Heart right ventricle (tissue), 16 donors: ENCODE results near the gene DOK1. TPM values are rescaled to one million over a fixed set of nuclear protein-coding genes. Genes with fewer than 3 reads are reported as not detected.
A peak's percentile ranks its signal among the peaks of the same experiment; 100 is the strongest.

ENCODE experiments used
- ATAC-seq, 8 donors: fragments of 200-7000 bp; cut with Tn5 transposase; one replicate each; pipeline ENCODE4 v1.9.1; 2020; ENCODE audit warnings: mild to moderate bottlenecking in 8 of 8, moderate library complexity in 8 of 8, moderate number of reproducible peaks in 1 of 8
- DNase-seq, 2 donors: peaks; one replicate each; pipeline ENCODE4 v3.0.0-alpha.2; 2020
- H3K27ac ChIP-seq, 10 donors: fragments of 200-600 bp; sonication (generic) in 2 of 10; one replicate each; pipeline versions ENCODE4 v1.5.0 to v1.8.0; 2020 to 2022; ENCODE audit warnings: mild to moderate bottlenecking in 3 of 10
- H3K27me3 ChIP-seq, 7 donors: fragments of 200-600 bp; one replicate each; pipeline ENCODE4 v1.8.0; 2021 to 2022; ENCODE audit warnings: mild to moderate bottlenecking in 2 of 7
- H3K36me3 ChIP-seq, 9 donors: fragments of 200-600 bp; sonication (generic) in 1 of 9; one replicate each; pipeline versions ENCODE4 v1.5.0 to v1.8.0; 2020 to 2022; ENCODE audit warnings: mild to moderate bottlenecking in 2 of 9
- H3K4me1 ChIP-seq, 9 donors: fragments of 200-600 bp; sonication (generic) in 1 of 9; one replicate each; pipeline versions ENCODE4 v1.5.0 to v1.8.0; 2020 to 2022; ENCODE audit warnings: mild to moderate bottlenecking in 4 of 9
- H3K4me3 ChIP-seq, 10 donors: fragments of 200-600 bp; sonication (generic) in 2 of 10; one replicate each; pipeline versions ENCODE4 v1.5.0 to v1.8.0; 2020 to 2022; ENCODE audit warnings: mild to moderate bottlenecking in 7 of 10, moderate library complexity in 2 of 10
- H3K9me3 ChIP-seq, 11 donors: fragments of 200-600 bp in 10 of 11; sonication (generic) in 2 of 11; one replicate each; pipeline versions ENCODE4 v1.5.0 to v1.8.0; 2013 to 2022; ENCODE audit warnings: mild to moderate bottlenecking in 2 of 11, control low read depth in 1 of 11, moderate library complexity in 1 of 11
- CTCF ChIP-seq, 9 donors: fragments of 200-600 bp; sonication (generic) in 2 of 9; IDR thresholded peaks; one replicate each; pipeline versions ENCODE4 v1.5.0 to v1.8.0; 2021 to 2022; ENCODE audit warnings: antibody characterized with exemption in 9 of 9, mild to moderate bottlenecking in 5 of 9, moderate library complexity in 1 of 9
- WGBS, 2 donors: extraction: QIAGEN DNeasy Blood & Tissue Kit; methylation state at CpG; one replicate each; pipeline ENCODE4 v1.1.7; 2013; ENCODE audit warnings: inconsistent platforms in 1 of 2; 5-methylcytosine and 5-hydroxymethylcytosine counted together
- intact Hi-C, 10 donors: fragments of 100-400 bp; cut with DNase I; formaldehyde crosslinking; loops; one replicate each; pipeline versions ENCODE4 v1.11.1 to v1.14.2; 2022
- long read RNA-seq, 3 donors: library from polyadenylated mRNA; unstranded; transcript quantifications; one replicate each; pipeline ENCODE4 v2.0.0, GENCODE V29; 2020 to 2021
- polyA plus RNA-seq, 2 donors: library from polyadenylated mRNA; stranded (reverse); fragments of 200-250 nt; gene quantifications; one replicate each; pipeline ENCODE4 v1.2.3, GENCODE V29; 2013
- total RNA-seq, 10 donors: library from RNA; stranded (reverse); fragmentation: NEBNext Ultra II Directional in 3 of 10; extraction: Animal tissue kit (Norgen Biotek cat#: 25700) in 3 of 10; gene quantifications; one replicate each; pipeline versions ENCODE4 v1.2.1 to v1.2.4, GENCODE V29; 2021 to 2023
- donor health status: Arrhythmogenic right ventricular cardiomyopathy.
- donor health status: ischemic (EF 13 %, LVEDD 7.1; RV severe dilation, severe dysfunction).
- donor health status: healthy with polysubstance abuse.
- donor health status: DM: no; HTN: yes; CAD: no.
- donor health status: DM: no; HTN: no; CAD: no.
- donor health status: ischemic (EF 25% LVEDD 6.9; RV normal size, moderate dysfunction).
- donor health status: ischemic (EF 25% LVEDD 5.7; RV mildly dilated, moderate dysfunction).
- donor health status: healthy.
- donor health status: DM: yes; HTN: yes; CAD: no.
- donor health status: Ischemic cardiomyopathy.
- donor health status: ischemic (EF 35%, LVEDD 5.7; RV mildly dilated, moderate dysfunction).
- donor health status: nonischemic (EF 11% LVEDD 7.7; RV severe dilation, severe dysfunction).
- donor health status: DM: yes; HTN: yes; CAD: no.
- donor health status: PGD.
- donor health status: ischemic (EF 29% LVEDD 5.4; RV normal size, mild dysfunction).
- donor health status: nonischemic (EF 23%, LVEDD 6.1; RV moderate dilation, normal function).

Gene DOK1
- total RNA-seq (1 to 10 TPM; 1.9 to 7.7 (median 3.5) TPM), polyA plus RNA-seq (1 to 10 TPM; 3.1 to 5.9 TPM)
- long read RNA-seq, donor 1, partial matches to known transcripts, result 4 of 9 reads
- long read RNA-seq, donor 1, other reads (novel, unspliced or antisense), result 0 of 9 reads
- long read RNA-seq, donor 2, transcript DOK1-201 (5 exons, 2,555 nt), result major isoform, 6 of 9 reads
- long read RNA-seq, donor 2, partial matches to known transcripts, result 1 of 9 reads
- long read RNA-seq, donor 2, other reads (novel, unspliced or antisense), result 1 of 9 reads
- long read RNA-seq, donor 3, partial matches to known transcripts, result 1 of 7 reads
- long read RNA-seq, donor 3, other reads (novel, unspliced or antisense), result 2 of 7 reads

GRCh38 chr2:74553892-74554819, at the start of gene DOK1, which contains the start of gene LOXL3:
DOK1 (plus strand) TSS chr2:74554720; CDS start chr2:74554755, 35 bp downstream.
LOXL3 (minus strand) TSS chr2:74553942; CDS start chr2:74552634, 1,308 bp downstream.
- DNase-seq (peak; percentile 89 to 91), ATAC-seq (peak; percentile 85 to 93 (median 90))
- 1% methylated on average over 70 to 73 of the region's 73 CpGs for WGBS, 2 donors
- H3K4me3 ChIP-seq, result peak within 1 kb of the TSS; percentile 40 to 83 (median 76)
- H3K9me3 ChIP-seq, result no peaks in the 10 kb centered on the region
- TF ChIP-seq CTCF (IDR thresholded peaks at IDR 0.05), result no peak
- peaks cover 0 to 11% (median 0%) of the 10 kb centered on the region in 7 donors for H3K27me3 ChIP-seq
- peaks cover 11 to 44% (median 21%) of the 10 kb centered on the region in 9 donors for H3K4me1 ChIP-seq
- H3K36me3 ChIP-seq, result peaks cover 0 to 11% (median 0%) of the 10 kb centered on the region in 9 donors
- peak within 1 kb of the TSS; percentile 80 to 93 (median 90) for H3K27ac ChIP-seq
- intact Hi-C loops, result loop anchor here in 2 of 10 donors (2.0 kb wide), 2 partner anchors 23 to 25 kb away; partner anchors contain the start of genes AUP1 (in 1 of the 2) and HTRA2 (in 1 of the 2)

GRCh38 chr2:74505448-74506246, 48.9 kb upstream of the DOK1 start:
- Histone ChIP-seq H3K9me3 (no peaks in the 10 kb centered on the region), H3K27ac (peak overlapping the region in 1 of 10 donors; percentile 97), H3K27me3 (peaks cover 0 to 56% (median 40%) of the 10 kb centered on the region in 7 donors), H3K4me1 (peaks cover 8 to 60% (median 43%) of the 10 kb centered on the region in 9 donors), H3K36me3 (peaks cover 0 to 20% (median 3%) of the 10 kb centered on the region in 9 donors), H3K4me3 (peak overlapping the region in 4 of 10 donors; percentile 5 to 71 (median 39))
- DNase-seq (no peak), ATAC-seq (no peak)
- 95 to 96% methylated on average over 14 of the region's 14 CpGs for WGBS, 2 donors
- intact Hi-C loops, result loop anchor here in 1 of 10 donors (2.0 kb wide), 1 partner anchor 23 kb away; the partner anchor contains the start of genes CCDC142 and TTC31
- no peak for TF ChIP-seq CTCF (IDR thresholded peaks at IDR 0.05)

GRCh38 chr2:74507145-74507925, 47.2 kb upstream of the DOK1 start, which contains the start of gene PCGF1:
PCGF1 (minus strand) TSS chr2:74507695; CDS start chr2:74507668, 27 bp downstream.
- Histone ChIP-seq H3K4me1 (peaks cover 8 to 55% (median 43%) of the 10 kb centered on the region in 9 donors), H3K27ac (peak within 1 kb of the TSS; percentile 95 to 99 (median 96)), H3K9me3 (no peaks in the 10 kb centered on the region), H3K27me3 (peaks cover 0 to 56% (median 43%) of the 10 kb centered on the region in 7 donors), H3K36me3 (peaks cover 0 to 20% (median 3%) of the 10 kb centered on the region in 9 donors), H3K4me3 (peak within 1 kb of the TSS; percentile 64 to 83 (median 70))
- 1% methylated on average over 54 to 56 of the region's 56 CpGs for WGBS, 2 donors
- TF ChIP-seq CTCF (IDR thresholded peaks at IDR 0.05), result peak in 8 of 9 donors; percentile 40 to 67 (median 49)
- ATAC-seq, result peak; percentile 95 to 97 (median 96)
- DNase-seq, result peak; percentile 99
- intact Hi-C loops, result loop anchor here in 3 of 10 donors (1.0 to 2.0 kb wide), 4 partner anchors 22 to 49 kb away; partner anchors contain the start of genes AUP1 (in 2 of the 3), HTRA2 (in 2 of the 3), TTC31 (in 2 of the 3) and CCDC142 (in 1 of the 3)
